ENCODE measurements around the gene APRT.

DNA sequence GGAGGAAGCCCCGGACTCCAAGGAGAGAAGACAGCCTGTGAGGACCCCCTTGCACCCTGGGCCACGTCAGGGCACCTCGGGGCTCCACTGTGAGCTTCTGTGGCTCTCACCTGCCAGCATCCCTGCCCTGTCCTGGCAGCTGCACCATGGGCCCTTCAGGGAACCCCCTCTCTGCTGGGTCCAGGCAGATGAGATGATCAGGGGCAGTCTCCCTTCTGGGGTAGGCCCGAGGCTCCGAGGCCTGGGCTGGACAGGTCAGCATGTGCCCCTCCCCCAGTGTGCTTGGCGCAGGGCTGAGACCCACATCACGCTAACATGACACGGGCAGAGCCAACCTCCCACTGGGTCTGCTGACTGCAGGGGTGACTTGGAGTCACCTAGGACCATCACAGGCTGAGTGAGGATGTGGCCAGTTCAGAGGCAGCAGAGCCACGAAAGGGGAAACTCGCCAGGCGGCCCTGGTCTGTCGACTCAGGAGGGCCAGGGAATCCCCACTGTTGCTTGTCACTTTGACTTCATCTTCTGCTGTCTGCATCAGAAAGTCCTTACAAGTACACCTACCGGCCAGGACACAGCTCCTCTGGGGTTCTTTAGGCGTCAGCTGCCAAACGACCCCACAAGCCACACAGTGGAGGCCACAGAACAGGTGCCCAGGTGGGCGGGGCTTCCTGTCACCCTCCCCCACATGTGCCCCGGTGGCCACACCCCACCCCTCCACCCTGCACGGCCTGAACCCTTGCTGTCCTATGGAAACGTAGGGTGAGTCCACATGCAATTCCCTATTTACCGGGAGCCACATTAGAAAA lies 42.8 kb upstream of the APRT start:
- TF ChIP-seq MEIS2 (IDR thresholded peaks at IDR 0.05; ENCODE audit: partially characterized antibody) = no peak
- TF ChIP-seq RBM22 (IDR thresholded peaks at IDR 0.05; ENCODE audit: low read depth, low read length, poor library complexity, severe bottlenecking) = no peak
- TF ChIP-seq TCF7L2 (IDR thresholded peaks at IDR 0.05; ENCODE audit: low read depth, low read length) = no peak
- TF ChIP-seq SP1 (CRISPR knock-in tag; IDR thresholded peaks at IDR 0.05) = no peak
- no peak for TF ChIP-seq ZNF830 (CRISPR knock-in tag; IDR thresholded peaks at IDR 0.05)
- no peak for TF ChIP-seq PCBP2 (IDR thresholded peaks at IDR 0.05; ENCODE audit: low read depth, low read length, poor library complexity, severe bottlenecking)
- TF ChIP-seq, protein P1, sequence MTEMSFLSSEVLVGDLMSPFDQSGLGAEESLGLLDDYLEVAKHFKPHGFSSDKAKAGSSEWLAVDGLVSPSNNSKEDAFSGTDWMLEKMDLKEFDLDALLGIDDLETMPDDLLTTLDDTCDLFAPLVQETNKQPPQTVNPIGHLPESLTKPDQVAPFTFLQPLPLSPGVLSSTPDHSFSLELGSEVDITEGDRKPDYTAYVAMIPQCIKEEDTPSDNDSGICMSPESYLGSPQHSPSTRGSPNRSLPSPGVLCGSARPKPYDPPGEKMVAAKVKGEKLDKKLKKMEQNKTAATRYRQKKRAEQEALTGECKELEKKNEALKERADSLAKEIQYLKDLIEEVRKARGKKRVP (CRISPR knock-in tag; IDR thresholded peaks at IDR 0.05) = no peak
- TF ChIP-seq, protein P2, sequence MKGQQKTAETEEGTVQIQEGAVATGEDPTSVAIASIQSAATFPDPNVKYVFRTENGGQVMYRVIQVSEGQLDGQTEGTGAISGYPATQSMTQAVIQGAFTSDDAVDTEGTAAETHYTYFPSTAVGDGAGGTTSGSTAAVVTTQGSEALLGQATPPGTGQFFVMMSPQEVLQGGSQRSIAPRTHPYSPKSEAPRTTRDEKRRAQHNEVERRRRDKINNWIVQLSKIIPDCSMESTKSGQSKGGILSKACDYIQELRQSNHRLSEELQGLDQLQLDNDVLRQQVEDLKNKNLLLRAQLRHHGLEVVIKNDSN (CRISPR knock-in tag; IDR thresholded peaks at IDR 0.05) = no peak
- TF ChIP-seq CTCF (IDR thresholded peaks at IDR 0.05 in 2 of 3, conservative IDR thresholded peaks at IDR 0.05 in 1 of 3; ENCODE audit: insufficient read depth in 2 of 3, low read depth in 1 of 3, low read length in 3 of 3) = no peak
- no peak for TF ChIP-seq TCF7 (IDR thresholded peaks at IDR 0.05; ENCODE audit: borderline replicate concordance)
- no peak for TF ChIP-seq CBX3 (IDR thresholded peaks at IDR 0.05; ENCODE audit: borderline replicate concordance in 1 of 2, low read length in 2 of 2)
